ENCODE results near the gene FARP1.
"Not testable (repeated sequence)": the region's sequence is repeated elsewhere in the genome, so short reads cannot be mapped to it uniquely, and the experiment has no call there.

FARP1 gene

DNA sequence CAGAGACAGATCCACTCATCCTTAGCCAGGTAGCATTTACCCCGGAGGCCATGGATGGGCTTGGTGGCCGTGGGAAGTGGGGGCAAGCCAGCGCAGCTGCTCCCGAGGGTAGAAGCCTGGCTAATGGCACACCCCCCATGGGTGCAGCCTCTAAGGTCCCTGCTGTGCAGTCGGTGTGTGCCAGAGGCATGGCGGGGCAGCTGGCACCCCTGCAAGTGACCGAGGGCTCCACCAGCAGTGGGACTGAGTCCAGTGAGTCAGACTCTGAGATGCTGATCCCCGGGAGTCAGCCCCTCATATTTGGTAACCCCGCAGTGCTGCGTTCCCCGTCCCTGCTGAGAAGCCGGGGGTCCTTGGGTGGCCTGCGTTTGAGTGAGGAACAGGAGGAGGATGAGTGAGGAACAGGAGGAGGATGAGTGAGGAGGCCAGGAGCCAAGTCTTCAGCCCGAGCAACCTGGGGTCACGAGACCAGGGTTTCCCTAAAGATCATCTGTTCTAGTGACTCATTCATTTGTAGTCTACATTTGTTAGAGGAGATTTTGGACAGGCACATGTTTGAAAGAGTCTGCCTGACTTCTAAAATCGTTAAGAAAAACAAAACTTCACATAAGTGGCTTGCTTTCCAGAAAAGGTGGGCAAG, 253.3 kb downstream of the FARP1 start:
- DNase-seq (ENCODE audit: low spot score), result no peak

- DNase-seq (ENCODE audit: low spot score), result no peak
These were observed 254.3 kb downstream of the FARP1 start for GRCh38 chr13:98397221-98397620.

DNA sequence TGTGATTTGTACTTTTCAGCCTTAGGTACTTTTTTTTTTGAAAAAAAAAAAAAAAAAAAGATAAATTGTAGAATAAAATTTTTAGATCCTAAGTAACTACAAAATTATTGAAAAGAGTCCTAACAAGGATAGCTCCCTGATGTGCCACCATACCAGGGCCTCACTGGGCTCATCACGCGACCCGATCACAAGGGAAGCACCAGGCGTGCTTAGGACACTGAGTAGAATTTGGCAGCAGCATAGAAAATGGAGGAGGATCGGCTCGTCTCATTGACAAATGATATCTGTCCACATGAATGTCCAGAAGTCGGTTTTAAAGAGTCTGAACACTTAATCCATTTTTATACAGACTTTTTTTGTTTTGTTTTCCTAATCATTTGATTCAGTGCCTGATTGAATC, 255.0 kb downstream of the FARP1 start:
- no peak for DNase-seq (ENCODE audit: low spot score)

DNA sequence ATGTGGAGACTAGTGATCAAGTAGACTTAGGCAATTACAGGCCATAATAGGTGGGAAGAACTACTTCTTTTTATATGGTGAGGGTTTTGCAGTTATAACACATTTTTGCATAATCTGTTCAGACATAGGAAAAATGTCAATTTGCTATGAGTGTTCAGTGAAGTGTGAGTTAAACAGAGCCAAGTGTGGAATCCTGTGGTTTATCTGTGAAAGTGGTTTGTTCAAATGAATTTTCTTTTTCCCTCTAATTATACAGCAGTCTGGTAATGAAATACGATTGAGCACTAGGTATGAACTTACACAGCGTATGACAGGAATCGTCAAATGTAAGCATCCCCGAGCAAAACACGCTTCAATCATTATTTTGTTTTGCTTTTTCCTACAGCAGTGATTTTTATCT, 255.7 kb downstream of the FARP1 start:
- no peak for DNase-seq (ENCODE audit: low spot score)

GRCh38 chr13:98399756-98400155, 256.9 kb downstream of the FARP1 start:
- no peak for DNase-seq (ENCODE audit: low spot score)

GRCh38 chr13:98401934-98402333, 259.0 kb downstream of the FARP1 start:
- DNase-seq (ENCODE audit: low spot score), result no peak

DNA sequence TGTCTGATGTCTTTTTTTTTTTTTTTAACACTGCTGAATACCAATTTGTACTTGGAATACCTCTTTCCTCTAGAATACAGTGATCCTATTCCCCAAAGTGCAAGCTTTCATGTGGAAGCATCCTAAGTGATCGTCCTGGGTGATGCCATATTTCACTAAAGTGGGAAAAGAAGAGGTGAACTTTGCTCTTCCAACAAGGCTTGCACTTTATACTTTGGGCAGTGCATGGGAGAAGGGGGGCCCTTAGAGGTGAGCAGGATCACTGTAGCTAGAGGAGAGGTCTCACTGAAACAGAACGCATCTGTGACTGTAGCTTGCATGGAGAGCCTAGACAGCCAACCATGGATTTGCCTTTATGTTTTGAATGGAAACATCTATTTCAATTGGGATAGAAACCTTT, 260.2 kb downstream of the FARP1 start:
- no peak for DNase-seq (ENCODE audit: low spot score)

- no peak for DNase-seq (ENCODE audit: low spot score)
These were observed 262.2 kb downstream of the FARP1 start for GRCh38 chr13:98405107-98405571.

GRCh38 chr13:98405690-98406344, 262.9 kb downstream of the FARP1 start:
- no peak for DNase-seq (ENCODE audit: low spot score)

DNA sequence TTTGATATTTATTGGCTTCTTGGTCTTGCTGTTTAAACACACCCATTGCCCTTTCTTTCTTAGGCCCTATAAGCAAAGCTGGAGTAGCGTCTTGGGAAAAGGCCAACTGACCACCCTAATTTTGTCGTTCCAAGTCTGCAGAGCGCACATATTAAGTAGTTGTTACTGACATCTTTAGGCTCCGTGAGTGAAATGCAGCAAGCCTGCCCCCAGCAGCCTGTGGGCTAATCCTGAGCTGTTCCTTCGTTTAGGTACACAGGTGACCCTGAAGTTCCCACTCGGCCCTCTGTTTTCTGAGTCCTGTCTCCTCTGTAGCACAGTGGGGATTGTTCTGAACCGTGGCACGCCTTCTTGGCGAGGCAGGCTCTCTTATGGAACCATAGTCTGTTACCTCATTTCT, 263.5 kb downstream of the FARP1 start:
- no peak for DNase-seq (ENCODE audit: low spot score)

GRCh38 chr13:98406971-98407370, 264.1 kb downstream of the FARP1 start:
- no peak for DNase-seq (ENCODE audit: low spot score)

DNA sequence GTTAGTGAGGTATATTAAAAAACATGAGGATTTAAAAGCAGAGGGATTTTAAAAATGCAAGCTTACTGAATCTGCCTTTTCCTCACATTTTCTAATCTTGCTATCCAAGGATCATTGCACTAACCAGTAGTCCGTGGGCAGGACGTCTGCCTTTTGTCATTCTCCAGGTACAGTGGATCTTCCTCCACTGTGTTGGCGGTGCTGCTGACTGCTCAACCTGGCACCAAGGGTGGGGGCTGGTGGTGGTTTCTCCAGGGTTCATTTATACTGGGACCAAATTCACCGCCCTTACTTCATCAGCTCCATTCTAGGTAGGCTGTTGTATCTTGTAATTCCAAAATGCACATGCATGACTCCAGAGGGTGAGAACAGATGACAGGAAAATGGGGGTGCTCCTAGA, 264.7 kb downstream of the FARP1 start:
- DNase-seq (ENCODE audit: low spot score), result no peak

GRCh38 chr13:98409281-98409680, 266.4 kb downstream of the FARP1 start:
- no peak for DNase-seq (ENCODE audit: low spot score)

DNA sequence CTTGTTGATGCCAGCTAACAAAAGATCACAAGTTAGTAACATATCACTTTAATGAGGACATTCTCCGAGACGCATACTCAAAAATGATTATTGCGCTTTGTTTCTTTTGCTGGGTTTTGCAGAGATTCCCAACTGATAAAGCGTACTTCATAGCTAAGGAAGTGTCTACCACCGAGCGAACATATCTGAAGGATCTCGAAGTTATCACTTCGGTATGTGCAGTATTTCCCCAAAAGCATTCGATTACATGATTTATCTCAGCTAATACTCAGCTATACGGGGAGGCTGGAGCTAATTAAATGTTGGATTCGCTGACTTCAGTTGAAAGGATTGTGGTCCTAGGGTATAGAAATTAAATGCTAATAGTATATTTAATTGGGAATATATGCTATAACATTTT, 267.7 kb downstream of the FARP1 start:
- DNase-seq (ENCODE audit: low spot score), result no peak

DNA sequence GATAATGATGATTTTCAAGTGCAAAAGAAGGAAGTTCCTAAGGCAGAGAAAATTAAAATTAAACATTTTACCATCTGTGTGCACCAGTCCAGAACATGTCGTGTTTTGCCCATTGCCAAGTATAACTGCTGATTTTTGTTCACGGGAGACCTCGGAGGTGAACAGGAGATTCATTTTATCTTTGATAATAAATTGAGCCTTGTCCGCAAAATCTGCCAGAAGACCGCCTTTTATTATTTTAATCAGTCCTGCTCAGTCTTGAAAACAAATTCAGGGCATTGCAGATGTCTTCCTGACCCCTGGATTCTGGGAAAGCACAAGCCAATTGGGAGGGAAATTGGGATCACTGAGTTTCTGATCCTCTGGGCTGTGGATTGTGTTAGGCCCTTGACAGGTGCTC, 268.1 kb downstream of the FARP1 start:
- DNase-seq (ENCODE audit: low spot score), result no peak

- DNase-seq (ENCODE audit: low spot score), result no peak
These were observed 268.8 kb downstream of the FARP1 start for GRCh38 chr13:98411617-98412265.

GRCh38 chr13:98413278-98413677, 270.4 kb downstream of the FARP1 start:
- DNase-seq (ENCODE audit: low spot score), result not testable (repeated sequence)

- DNase-seq (ENCODE audit: low spot score), result no peak
These were observed 270.9 kb downstream of the FARP1 start for GRCh38 chr13:98413796-98414195.

DNA sequence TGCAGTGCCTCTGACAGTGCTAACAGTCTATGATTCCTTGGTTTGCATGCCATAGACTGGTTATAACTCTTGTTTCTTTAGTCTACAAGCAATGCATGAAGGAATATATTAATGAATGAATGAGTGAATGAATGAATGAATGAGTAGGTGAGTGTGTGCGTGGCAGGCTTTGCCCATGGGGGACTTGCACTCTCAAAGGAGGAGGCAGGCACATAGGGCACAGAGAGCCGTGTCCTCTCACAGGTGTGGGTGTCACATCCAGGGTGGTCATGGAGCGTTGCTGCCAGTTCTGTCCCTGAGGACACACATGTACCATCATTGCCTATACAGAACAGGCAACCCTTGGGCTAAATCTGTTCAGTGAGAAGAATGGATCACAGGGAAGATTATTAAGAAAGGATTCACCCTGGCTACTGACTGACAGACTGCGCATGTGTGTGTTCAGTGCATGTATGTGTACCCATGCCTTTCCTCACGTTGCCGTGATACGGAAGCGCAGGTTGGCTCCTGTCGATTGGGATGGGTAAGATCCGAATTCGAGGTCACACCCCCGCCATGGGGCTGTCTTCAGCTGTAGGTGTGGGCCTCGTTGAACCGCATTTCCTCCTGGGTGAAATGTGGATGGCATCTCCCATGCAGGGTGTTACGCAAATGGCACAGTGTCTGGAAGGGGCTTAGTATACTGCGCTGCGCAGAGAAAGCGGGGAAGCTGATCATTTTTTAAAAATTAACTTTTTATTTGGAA, 272.6 kb downstream of the FARP1 start:
- DNase-seq (ENCODE audit: low spot score), result no peak

- DNase-seq (ENCODE audit: low spot score), result no peak
These were observed 273.5 kb downstream of the FARP1 start for GRCh38 chr13:98416408-98416807.

GRCh38 chr13:98419786-98420553, 277.1 kb downstream of the FARP1 start:
- no peak for DNase-seq (ENCODE audit: low spot score)
